ENCODE measurements around the gene PARP3. TPM values are rescaled to one million over a fixed set of nuclear protein-coding genes. Genes with fewer than 3 reads are reported as not detected.

The PARP3 gene
- total and polyA plus RNA-seq, 9 of the 15 experiments (the other 6 are each of a cell fraction or from before 2014, with no cell fraction given): 0.46 to 6.6 (median 4.5) TPM

DNA sequence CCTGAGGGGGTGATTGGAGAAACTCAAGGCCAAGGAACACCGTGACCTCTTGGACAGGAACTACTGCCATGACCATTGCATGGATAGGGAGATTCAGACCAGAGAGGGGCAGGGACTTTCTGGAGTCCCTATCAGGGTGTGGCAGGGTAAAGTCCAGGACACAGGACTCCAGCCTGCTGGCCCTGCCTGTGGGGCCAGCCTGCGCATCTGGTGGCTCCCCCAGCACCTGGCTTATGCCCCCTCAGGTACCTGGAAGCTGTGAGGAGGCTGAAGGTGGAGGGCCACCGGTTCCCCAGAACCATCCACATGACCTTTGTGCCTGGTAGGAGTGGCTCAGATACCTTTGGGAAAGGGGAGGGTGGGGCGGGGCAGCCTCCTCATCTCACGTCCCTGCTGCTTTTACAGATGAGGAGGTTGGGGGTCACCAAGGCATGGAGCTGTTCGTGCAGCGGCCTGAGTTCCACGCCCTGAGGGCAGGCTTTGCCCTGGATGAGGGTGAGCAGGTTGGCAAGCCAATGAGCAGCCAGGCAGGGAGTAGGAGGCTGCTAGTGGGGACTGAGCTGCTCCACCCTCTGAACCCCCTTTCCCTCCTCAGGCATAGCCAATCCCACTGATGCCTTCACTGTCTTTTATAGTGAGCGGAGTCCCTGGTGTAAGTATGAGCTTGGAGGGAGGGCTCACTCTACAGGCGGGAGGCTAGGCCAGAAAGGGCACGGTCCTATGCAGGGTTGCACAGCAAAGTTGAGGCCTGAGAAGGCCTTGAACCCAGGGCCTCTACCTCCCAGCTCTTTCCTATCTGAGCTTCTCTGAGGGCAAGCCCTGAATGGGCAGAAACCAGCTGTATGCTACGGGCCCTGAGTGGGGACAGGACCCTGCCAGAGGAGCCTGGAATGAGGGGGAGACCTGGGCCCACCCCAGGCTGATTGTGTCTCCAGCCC lies 44.1 kb downstream of the PARP3 start:
- no peak for ATAC-seq
- no TSS peak for BruUV-seq (replicated peaks)
- Histone ChIP-seq H3K79me2 (ENCODE audit: control insufficient read depth, insufficient read depth, low read length) (peaks cover 41% of the 10 kb centered on the region), H3K9me3 (replicated peaks; ENCODE audit: control insufficient read depth, insufficient read depth, low read depth, low read length) (no peaks in the 10 kb centered on the region), H3K9me1 (ENCODE audit: control insufficient read depth, insufficient read depth, low read length) (no peaks in the 10 kb centered on the region), H3K9ac (ENCODE audit: insufficient read depth in 1 of 2, low read depth in 2 of 2, low read length in 2 of 2) (peak overlapping the region in 1 of 2 experiments; percentile 91; a peak in 2 of 4 replicates), H3K4me2 (ENCODE audit: insufficient read depth, low read length) (peak overlapping the region; percentile 60), H3K27ac (ENCODE audit: extremely low read depth, low read depth, low read length) (no peak overlapping the region), H3K27me3 (ENCODE audit: control insufficient read depth in 2 of 2, insufficient read depth in 2 of 2, low read length in 2 of 2) (no peaks in the 10 kb centered on the region), H3K4me3 (no peak overlapping the region), H4K20me1 (replicated peaks; ENCODE audit: control insufficient read depth, insufficient read depth, low read length) (no peaks in the 10 kb centered on the region), H2AFZ (ENCODE audit: low read depth, low read length) (no peak overlapping the region), H3K36me3 (ENCODE audit: control insufficient read depth, insufficient read depth, low read length) (peaks cover 32% of the 10 kb centered on the region; the same call in 2 of the 3 replicates), H3K4me1 (replicated peaks in 1 of 2; ENCODE audit: control insufficient read depth in 2 of 2, insufficient read depth in 2 of 2, low read length in 2 of 2) (peaks cover 32 to 69% of the 10 kb centered on the region in 2 experiments; a peak in 4 of 5 replicates)
- ChIA-PET POLR2A (interaction anchor here (0.6 to 1.9 kb wide), 5 partner anchors 8 to 1429 kb away, joined by 3 to 10 read pairs (median 3); partner anchors contain the start of genes PARP3, RPL29 and RRP9), CTCF (ENCODE audit: low intra/inter-chr PET ratio) (no interaction called here)
- in situ Hi-C loops (cut with MboI): no loop called here
- TF ChIP-seq FUS (optimal IDR thresholded peaks at IDR 0.05; ENCODE audit: low read depth, low read length): no peak
- no peak for TF ChIP-seq ZNF318 (IDR thresholded peaks at IDR 0.05; ENCODE audit: borderline replicate concordance in 1 of 2, low read depth in 1 of 2)
- peak; percentile 13 for TF ChIP-seq ZFP36 (IDR thresholded peaks at IDR 0.05; ENCODE audit: low read depth, low read length, partially characterized antibody)
- peak in 1 of 2 experiments; percentile 36; a peak in 3 of 4 replicates for TF ChIP-seq NRF1 (conservative IDR thresholded peaks at IDR 0.05 in 1 of 2, IDR thresholded peaks at IDR 0.05 in 1 of 2)
- 0 out of 2 replicates have a peak, but pooled peaks have one; percentile 24 for TF ChIP-seq POLR2G (IDR thresholded peaks at IDR 0.05; ENCODE audit: low read depth, low read length)
- intact Hi-C loops (cut with micrococcal nuclease): no loop called here
- FAIRE-seq: no peak
- peak in 1 of 4 experiments; percentile 23 for DNase-seq (ENCODE audit: extremely low read depth in 1 of 4, low spot score in 3 of 4)
- 74% methylated on average over 3 of the region's 12 CpGs for WGBS (ENCODE audit: insufficient coverage, low coverage, missing lambda C conversion rate)
